Gastroesophageal sphincter (tissue), 4 donors: ENCODE measurements around the gene ANKRD33. TPM values are rescaled to one million over a fixed set of nuclear protein-coding genes. Genes with fewer than 3 reads are reported as not detected.

ENCODE experiments used
- ATAC-seq: fragments of 150-250 bp; one replicate; pipeline ENCODE4 v1.9.1; 2016; ENCODE audit warnings: mild to moderate bottlenecking, moderate library complexity
- H3K27ac ChIP-seq, 4 donors: fragments of 200-600 bp; sonication (generic) in 3 of 4; 1 replicate in 3 of 4; 2 replicates in 1 of 4; pipeline ENCODE4 v1.5.1; 2016 to 2019
- H3K27me3 ChIP-seq: fragments of 200-600 bp; sonication (generic); one replicate; pipeline ENCODE4 v1.5.1; 2019
- H3K36me3 ChIP-seq, 2 donors: fragments of 200-600 bp; sonication (generic); one replicate each; pipeline ENCODE4 v1.5.1; 2019; ENCODE audit warnings: control low read depth in 1 of 2
- H3K4me1 ChIP-seq, 3 donors: fragments of 200-600 bp; sonication (generic); 1 replicate in 2 of 3; 2 replicates in 1 of 3; pipeline ENCODE4 v1.5.1; 2016 to 2019; ENCODE audit warnings: control low read depth in 2 of 3
- H3K4me3 ChIP-seq, 2 donors: fragments of 200-600 bp; sonication (generic); one replicate each; pipeline ENCODE4 v1.5.1; 2019; ENCODE audit warnings: mild to moderate bottlenecking in 1 of 2, moderate library complexity in 1 of 2
- H3K9me3 ChIP-seq, 3 donors: fragments of 200-600 bp; sonication (generic); one replicate each; pipeline ENCODE4 v1.5.1; 2017 to 2019; ENCODE audit warnings: control low read depth in 2 of 3
- EP300 ChIP-seq: sonication (generic); formaldehyde crosslinking; IDR thresholded peaks from one replicate; pipeline ENCODE4 v1.6.1; 2017; ENCODE audit warnings: antibody characterized with exemption, mild to moderate bottlenecking
- POLR2A ChIP-seq, 2 donors: fragments of 450-650 bp; IDR thresholded peaks; one replicate each; pipeline ENCODE4 v1.6.1; 2017; ENCODE audit warnings: antibody characterized with exemption in 2 of 2, mild to moderate bottlenecking in 2 of 2, moderate library complexity in 1 of 2
- POLR2AphosphoS5 ChIP-seq: sonication (generic); formaldehyde crosslinking; IDR thresholded peaks from one replicate; pipeline ENCODE4 v1.6.1; 2017; ENCODE audit warnings: antibody characterized with exemption
- WGBS, 2 donors: methylation state at CpG; one replicate each; pipeline ENCODE4 v1.1.5; 2018; ENCODE audit warnings: low coverage in 1 of 2; 5-methylcytosine and 5-hydroxymethylcytosine counted together
- total RNA-seq, 4 donors: library from RNA; depleted of rRNA; stranded (reverse); fragments of >200 nt; gene quantifications; one replicate each; pipeline ENCODE4 v1.1.0, GENCODE V29; 2016
- TF ChIP-seq, protein P1 (sequence below), 4 experiments: fragments of 200-600 bp in 2 of 4; fragments of 450-650 bp in 2 of 4; sonication (generic) in 1 of 4; IDR thresholded peaks; one replicate each; pipeline ENCODE4 v1.5.1; 2017 to 2019; ENCODE audit warnings: antibody characterized with exemption in 4 of 4, mild to moderate bottlenecking in 2 of 4, moderate library complexity in 2 of 4

ANKRD33 gene
- total RNA-seq, 4 donors from 2014 or later: not detected

DNA sequence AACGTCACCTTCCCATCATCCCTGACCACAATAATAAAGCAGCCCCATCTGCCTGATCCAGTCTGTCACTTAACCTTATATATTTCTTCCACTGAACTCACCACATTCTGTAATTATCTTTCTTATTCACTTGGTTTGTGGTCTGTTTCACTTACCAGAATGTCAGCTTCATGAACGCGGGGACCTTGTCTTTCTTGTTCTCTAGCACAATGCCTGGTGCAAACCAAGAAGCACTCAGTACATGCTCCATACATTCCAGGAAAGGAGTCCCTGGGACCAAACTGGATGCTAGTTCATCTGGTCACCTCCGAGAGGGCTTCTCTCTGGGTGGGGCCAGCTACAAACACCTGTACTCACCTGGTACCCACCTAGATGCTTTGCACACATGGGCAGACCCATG, 17.4 kb upstream of the ANKRD33 start:
- no peak overlapping the region for H3K27ac ChIP-seq
- peaks cover 78% of the 10 kb centered on the region for H3K27me3 ChIP-seq
- H3K9me3 ChIP-seq: no peaks in the 10 kb centered on the region
- no peak for ATAC-seq
- WGBS, 2 donors: 63 to 78% methylated on average over 1 of the region's 4 CpGs
- TF ChIP-seq POLR2A (IDR thresholded peaks at IDR 0.05) (no peak), EP300 (no peak), POLR2AphosphoS5 (no peak)
- TF ChIP-seq, protein P1, sequence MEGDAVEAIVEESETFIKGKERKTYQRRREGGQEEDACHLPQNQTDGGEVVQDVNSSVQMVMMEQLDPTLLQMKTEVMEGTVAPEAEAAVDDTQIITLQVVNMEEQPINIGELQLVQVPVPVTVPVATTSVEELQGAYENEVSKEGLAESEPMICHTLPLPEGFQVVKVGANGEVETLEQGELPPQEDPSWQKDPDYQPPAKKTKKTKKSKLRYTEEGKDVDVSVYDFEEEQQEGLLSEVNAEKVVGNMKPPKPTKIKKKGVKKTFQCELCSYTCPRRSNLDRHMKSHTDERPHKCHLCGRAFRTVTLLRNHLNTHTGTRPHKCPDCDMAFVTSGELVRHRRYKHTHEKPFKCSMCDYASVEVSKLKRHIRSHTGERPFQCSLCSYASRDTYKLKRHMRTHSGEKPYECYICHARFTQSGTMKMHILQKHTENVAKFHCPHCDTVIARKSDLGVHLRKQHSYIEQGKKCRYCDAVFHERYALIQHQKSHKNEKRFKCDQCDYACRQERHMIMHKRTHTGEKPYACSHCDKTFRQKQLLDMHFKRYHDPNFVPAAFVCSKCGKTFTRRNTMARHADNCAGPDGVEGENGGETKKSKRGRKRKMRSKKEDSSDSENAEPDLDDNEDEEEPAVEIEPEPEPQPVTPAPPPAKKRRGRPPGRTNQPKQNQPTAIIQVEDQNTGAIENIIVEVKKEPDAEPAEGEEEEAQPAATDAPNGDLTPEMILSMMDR (IDR thresholded peaks at IDR 0.05): no peak
- H3K4me3 ChIP-seq: no peak overlapping the region
- peaks cover 0 to 17% (median 9%) of the 10 kb centered on the region in 3 donors for H3K4me1 ChIP-seq
- no peaks in the 10 kb centered on the region for H3K36me3 ChIP-seq

DNA sequence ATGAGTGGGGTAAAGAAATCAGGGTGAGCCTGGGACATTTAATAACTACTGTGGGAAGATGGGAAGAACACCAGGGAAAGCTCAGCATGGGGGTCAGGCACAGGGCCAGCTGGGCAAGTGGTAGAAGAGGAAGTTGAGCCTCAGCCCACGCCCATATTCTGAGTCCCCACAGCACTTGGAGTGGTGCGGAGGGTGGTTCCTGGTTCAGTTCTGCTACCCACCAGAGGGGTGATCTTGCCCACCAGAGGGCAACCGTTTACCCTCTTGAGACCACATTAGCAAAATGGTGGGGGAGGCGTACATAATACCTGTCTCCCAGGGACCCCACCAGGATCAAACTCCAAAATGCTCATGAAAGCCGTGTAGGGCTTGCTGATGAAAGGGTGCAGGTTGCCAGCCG, 16.8 kb upstream of the ANKRD33 start:
- Histone ChIP-seq H3K4me1 (peaks cover 0 to 17% (median 9%) of the 10 kb centered on the region in 3 donors), H3K4me3 (no peak overlapping the region), H3K9me3 (no peaks in the 10 kb centered on the region), H3K27me3 (peaks cover 72% of the 10 kb centered on the region), H3K36me3 (no peaks in the 10 kb centered on the region), H3K27ac (no peak overlapping the region)
- WGBS, 2 donors: 80 to 90% methylated on average over 1 to 2 of the region's 6 CpGs
- no peak for TF ChIP-seq EP300
- TF ChIP-seq, protein P1 (IDR thresholded peaks at IDR 0.05): no peak
- TF ChIP-seq POLR2AphosphoS5: no peak
- TF ChIP-seq POLR2A (IDR thresholded peaks at IDR 0.05): no peak
- ATAC-seq: no peak

DNA sequence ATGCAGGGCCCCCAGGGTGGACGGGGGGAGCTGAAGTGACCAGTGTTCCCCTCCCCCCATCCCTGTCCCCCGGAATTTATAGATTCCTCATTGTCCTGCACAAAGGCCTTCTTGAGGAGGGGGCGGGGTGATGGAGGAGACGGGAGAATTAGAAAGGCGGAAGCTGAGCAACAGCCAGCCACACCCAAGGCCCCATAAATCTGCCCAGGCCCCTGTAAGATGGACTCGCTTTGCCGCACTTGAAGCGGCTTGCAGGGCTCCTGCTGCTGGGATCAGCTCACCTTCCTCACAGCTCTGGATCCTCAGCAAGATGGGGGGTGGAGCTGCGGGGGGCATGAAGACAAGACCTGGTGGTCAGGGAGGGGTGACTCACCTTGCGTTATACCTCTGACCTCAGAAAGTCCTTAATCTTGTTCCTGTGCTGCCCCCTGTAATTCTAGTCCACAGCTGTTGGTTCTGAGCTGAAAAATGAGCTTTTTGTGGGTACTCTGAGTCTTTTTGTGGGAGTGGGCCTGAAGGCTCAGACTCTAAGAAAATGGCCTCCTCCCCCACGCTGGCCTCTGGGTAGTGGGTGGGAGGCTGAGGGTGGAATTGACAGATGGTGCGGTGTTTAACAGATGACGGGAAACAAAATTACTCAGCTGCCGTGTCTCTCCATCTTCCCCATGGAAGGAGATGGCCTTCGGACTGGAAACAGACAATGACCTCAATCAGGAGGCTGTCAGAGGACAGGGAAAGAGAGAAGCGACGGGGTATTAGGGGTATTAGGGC, 15.8 kb upstream of the ANKRD33 start:
- 72 to 79% methylated on average over 5 to 7 of the region's 17 CpGs for WGBS, 2 donors
- Histone ChIP-seq H3K36me3 (no peaks in the 10 kb centered on the region), H3K4me1 (peaks cover 0 to 17% (median 9%) of the 10 kb centered on the region in 3 donors), H3K27ac (no peak overlapping the region), H3K4me3 (no peak overlapping the region), H3K27me3 (peaks cover 65% of the 10 kb centered on the region), H3K9me3 (no peaks in the 10 kb centered on the region)
- TF ChIP-seq POLR2A (IDR thresholded peaks at IDR 0.05) (no peak), EP300 (no peak), POLR2AphosphoS5 (no peak)
- TF ChIP-seq, protein P1 (IDR thresholded peaks at IDR 0.05): no peak
- ATAC-seq: no peak

DNA sequence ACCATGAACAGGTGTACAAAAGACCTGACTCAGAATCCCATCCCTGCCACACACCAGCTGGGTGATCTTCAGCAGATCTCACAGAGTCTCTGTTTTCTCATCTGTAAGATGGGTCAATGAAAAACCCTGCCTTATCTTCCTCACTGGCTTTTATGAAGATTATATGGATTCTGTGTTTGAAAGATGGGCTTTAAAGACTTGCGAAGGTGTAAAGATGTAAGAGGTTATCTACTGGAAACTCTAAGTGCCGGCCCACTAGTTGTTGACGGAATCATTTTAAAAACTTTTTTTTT, 15.3 kb upstream of the ANKRD33 start:
- no peak overlapping the region for H3K4me3 ChIP-seq
- H3K9me3 ChIP-seq: no peaks in the 10 kb centered on the region
- peaks cover 0 to 17% (median 9%) of the 10 kb centered on the region in 3 donors for H3K4me1 ChIP-seq
- ATAC-seq: no peak
- H3K36me3 ChIP-seq: no peaks in the 10 kb centered on the region
- WGBS, 2 donors: 96 to 100% methylated on average over 3 of the region's 3 CpGs
- no peak overlapping the region for H3K27ac ChIP-seq
- TF ChIP-seq POLR2A (IDR thresholded peaks at IDR 0.05): no peak
- TF ChIP-seq, protein P1 (IDR thresholded peaks at IDR 0.05): no peak
- no peak for TF ChIP-seq EP300
- TF ChIP-seq POLR2AphosphoS5: no peak
- peaks cover 60% of the 10 kb centered on the region for H3K27me3 ChIP-seq
